ENCODE measurements around the gene FOXN3.
A peak's percentile ranks its signal among the peaks of the same experiment; 100 is the strongest.

FOXN3 gene

DNA sequence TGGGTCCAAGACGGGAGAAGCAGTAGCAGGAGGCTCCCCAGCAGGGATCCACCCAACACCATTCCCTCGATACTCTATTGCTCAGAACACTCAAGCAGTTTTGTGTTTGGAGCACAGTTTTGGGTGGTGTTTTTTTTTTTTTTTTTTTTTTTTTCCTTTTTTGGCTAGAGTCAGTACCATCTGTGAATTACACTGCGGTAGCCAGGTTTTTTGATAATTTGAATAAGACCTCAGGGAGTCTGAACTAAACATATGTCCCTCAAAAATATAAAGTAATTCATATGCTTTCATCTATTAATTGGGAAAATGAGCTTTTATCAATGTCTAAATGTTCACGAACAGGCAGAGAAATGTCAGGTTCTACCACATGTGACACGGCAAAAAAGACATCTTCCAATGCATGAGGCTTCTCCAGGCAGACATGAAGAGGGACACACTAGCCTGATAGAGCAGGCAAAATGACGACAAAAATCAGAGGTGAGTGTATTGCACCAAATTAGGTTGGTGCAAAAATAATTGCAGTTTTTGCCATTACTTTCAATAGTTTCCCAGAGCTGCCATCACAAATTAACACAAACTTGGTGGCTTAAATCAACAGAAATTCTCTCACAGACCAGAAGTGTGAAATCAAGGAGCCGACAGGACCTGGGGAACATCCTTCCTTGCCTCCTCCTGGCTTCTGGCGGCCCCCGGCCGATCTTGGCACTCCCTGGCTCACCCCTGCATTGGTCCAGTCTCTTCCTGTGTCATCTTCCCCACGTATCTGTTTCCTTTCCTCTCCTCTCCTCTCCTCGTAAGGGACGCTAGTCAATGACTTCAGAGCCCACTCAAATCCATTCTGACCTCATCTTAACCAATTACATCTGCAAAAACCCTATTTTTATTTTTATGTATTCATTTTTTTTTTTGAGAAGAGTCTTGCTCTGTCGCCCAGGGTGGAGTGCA lies 33.9 kb downstream of the FOXN3 start:
- no peak for DNase-seq

DNA sequence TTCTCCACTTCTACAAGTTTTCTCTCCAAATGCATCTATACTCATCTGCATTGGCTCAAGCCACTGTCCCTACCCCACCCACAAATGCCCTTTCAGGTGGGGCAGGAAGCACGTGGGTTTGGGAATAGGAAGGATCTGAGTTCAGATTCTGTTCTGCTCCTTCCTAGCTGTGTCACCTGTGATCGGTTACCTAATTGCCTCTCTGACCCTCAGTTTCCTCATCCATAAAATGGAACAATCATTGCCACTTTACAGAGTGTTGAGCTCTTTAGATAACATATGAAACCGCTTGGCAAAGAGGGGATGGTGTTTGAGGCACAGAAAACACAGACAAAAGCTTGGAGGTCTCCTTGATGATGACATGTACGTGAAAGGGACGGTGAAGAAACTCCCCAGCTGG lies 34.5 kb downstream of the FOXN3 start:
- no peak for DNase-seq

DNA sequence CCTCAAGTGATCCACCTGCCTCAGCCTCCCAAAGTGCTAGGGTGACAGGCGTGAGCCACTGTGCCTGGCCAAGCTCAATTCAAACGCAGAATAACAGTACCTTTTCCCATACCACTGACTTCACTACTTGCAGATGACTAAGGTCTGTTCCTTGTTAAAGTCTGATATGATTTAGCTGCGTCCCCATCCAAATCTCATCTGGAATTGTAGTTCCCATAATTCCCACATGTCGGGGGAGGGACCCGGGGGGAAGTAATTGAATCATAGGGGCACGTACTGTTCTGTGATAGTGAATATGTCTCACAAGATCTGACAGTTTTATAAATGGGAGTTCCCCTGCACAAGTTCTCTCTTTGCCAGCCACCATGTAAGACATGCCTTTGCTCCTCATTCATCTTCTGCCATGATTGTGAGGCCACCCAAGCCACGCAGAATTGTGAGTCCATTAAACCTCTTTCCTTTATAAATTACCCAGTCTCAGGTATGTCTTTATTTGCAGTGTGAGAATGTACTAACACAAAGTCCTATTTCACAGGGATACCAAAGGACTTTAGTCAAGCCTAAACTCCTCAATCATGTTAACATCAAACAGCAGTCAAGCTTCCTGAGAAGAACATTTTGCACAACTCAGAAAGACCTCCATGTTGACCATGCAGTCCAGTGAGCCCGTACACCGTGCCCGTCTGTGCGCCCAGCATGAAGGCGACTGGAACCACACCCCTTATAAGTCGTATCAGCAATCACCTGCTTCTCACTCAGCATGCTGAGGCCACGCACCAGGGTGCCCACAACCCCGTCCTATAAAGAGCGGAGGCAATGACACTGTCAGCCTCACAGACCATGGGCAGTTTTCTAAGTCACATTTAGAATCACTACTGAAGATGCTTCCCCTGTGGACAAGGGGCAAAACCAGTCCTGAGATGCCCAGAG lies 36.9 kb downstream of the FOXN3 start:
- no peak for DNase-seq

GRCh38 chr14:89379006-89379405 lies 38.0 kb downstream of the FOXN3 start:
- no peak for DNase-seq

GRCh38 chr14:89378119-89378518 lies 38.9 kb downstream of the FOXN3 start:
- DNase-seq, result peak in 1 of 5 donors; percentile 4

DNA sequence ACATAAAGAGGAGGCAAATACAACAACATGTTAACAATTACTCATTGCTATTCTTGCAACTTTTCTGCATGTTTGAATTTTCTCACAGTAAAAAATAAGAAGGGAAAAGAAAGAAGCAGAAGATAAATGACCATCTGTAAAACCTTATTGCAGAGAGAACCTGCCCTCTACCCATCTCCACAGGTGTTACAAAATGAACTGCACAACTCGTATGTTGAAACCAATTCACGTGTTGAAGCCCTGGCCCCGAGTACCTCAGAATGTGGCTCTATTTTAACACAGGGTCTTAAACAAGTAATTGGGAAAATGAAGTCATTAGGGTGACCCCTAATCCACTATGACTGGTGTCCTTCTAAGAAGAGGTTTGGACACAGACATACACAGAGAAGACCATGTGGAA lies 39.5 kb downstream of the FOXN3 start:
- no peak for DNase-seq

- no peak for DNase-seq
Measured at GRCh38 chr14:89374908-89375307, 42.1 kb downstream of the FOXN3 start.

DNA sequence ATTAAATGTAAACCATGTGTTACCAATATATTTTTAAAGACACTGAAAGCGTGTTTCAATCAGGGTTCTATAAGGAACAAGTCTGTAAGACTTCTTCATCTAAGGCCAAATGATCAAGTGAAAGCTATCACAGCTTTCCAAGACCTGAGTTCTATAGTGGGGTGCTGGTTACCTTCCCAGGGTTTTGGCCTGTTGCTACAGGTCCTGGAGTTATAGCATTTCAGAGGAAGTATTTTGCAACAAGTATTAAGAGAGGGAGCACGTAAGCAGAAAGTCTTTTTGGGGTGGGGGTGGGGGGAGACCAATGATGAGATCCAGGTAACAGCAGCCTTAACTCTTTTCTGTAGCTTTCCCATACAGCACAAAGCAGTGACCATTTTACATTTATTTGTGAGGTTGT lies 43.8 kb downstream of the FOXN3 start:
- no peak for DNase-seq

GRCh38 chr14:89372512-89372883 lies 44.5 kb downstream of the FOXN3 start:
- DNase-seq, result no peak

- DNase-seq, result no peak
Measured at GRCh38 chr14:89371585-89372511, 45.2 kb downstream of the FOXN3 start.

- DNase-seq, result no peak
Measured at GRCh38 chr14:89370781-89371180, 46.3 kb downstream of the FOXN3 start.

- DNase-seq, result no peak
Measured at GRCh38 chr14:89370381-89370780, 46.7 kb downstream of the FOXN3 start.

- DNase-seq, result no peak
Measured at GRCh38 chr14:89369656-89370055, 47.4 kb downstream of the FOXN3 start.

DNA sequence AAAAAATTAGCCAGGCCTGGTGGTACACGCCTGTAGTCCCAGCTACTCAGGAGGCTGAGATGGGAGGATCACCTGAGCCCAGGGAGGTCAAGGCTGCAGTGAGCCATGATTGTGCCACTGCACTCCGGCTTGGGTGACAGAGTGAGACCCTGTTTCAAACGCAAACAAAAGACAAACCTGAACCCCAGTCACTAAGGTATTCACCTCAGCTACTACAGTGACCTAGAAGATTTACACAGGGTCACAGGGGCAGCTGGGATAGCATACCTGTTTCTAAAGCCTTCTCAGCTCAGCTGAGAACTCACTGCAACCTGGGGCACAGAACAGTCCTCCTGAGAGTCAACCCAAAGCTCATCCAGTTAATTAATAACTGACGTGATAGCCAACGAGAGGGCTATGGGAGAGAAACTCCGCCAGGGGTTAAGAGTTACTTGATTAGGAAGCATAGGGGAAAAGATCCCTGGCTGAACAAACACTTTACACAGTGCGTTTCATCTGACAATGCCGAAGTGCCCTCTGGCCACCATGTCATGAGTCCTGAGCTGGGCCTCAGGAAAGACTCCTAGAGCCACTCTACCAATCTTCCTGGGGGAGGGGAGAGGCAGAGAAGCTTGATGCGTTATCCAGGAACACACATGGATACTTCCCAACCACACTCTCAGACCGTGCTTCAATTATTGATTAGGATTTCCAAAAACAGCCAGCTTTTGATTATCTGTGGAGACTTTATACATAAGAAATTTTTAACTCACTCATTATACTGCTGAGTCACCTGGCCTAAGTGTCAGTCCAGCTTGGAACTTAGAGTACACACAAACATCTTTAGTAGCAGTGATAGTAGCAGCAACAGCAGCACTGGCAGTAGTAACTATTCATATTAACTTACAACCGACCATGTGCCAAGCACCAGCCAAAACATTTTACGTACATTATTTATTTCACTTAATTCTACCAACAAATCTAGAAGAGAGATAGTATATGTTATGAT lies 48.2 kb downstream of the FOXN3 start:
- no peak for DNase-seq

- DNase-seq, result no peak
Measured at GRCh38 chr14:89367779-89368120, 49.3 kb downstream of the FOXN3 start.

GRCh38 chr14:89366864-89367778 lies 49.9 kb downstream of the FOXN3 start:
- DNase-seq, result no peak

DNA sequence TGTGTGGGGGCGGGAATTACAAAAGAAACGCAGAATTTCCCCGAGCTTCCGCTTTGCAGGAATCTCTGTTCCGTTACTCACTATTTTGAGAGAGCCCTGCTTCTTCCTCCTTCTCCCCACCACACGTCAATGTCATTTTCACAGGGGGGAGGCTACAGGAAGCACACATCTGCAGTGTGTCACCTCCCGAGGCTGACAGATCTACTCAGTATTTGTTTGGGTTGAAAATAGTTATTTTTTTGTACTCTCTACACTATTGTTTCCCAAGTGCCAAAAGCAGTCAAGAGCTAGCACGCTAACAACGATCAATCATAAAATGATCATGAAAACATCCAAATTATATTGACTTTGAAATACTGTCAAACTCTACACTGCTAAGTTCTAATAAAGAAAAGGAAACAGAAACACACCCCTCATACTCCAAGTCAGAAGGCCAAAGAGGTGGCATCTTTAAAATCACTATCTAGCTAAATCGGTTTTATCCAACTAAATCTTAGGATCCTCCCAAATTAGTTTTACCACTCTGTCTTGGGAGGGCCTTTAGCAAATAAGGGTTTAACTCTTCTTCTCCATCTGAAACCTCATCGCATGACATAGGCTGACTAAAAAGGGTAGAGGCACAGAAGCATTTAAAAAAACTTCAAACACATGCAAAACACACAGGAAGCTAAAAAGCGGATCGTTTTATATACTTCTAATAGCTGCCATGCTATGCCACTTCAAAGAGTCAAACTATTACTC lies 51.8 kb downstream of the FOXN3 start:
- peak in 4 of 5 donors; percentile 31 to 78 (median 46) for DNase-seq

DNA sequence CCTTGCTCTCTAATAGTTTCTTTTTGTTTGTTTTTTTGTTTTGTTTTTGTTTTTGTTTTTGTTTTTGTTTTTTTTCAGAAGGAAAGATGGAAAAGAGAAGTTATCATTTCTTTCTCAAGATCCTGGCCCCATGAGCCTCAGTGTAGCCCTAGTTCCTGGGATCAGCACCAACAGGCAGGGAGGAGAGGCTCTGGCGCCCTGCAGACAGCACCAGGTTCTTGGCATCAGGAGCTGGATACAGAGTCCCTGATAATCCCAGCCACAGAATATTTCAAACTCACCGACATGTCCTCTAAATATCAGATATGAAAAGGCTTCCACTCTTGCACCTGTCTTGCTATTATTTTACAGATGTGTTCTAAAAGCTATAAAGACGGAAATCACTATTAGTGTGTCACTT lies 52.7 kb downstream of the FOXN3 start:
- DNase-seq, result no peak

GRCh38 chr14:89360277-89360676 lies 56.8 kb downstream of the FOXN3 start:
- no peak for DNase-seq
